Erythroblast (primary cell): ENCODE measurements around the gene GRB7.
"Not testable (repeated sequence)": the region's sequence is repeated elsewhere in the genome, so short reads cannot be mapped to it uniquely, and the experiment has no call there.

Experiments
- DNase-seq, 2 experiments: peaks; one replicate each; lab custom pipeline; 2025; lab: John Stamatoyannopoulos, UW
- GATA1 ChIP-seq: IDR thresholded peaks from 2 replicates; pipeline ENCODE4 v1.6.1; 2011; ENCODE audit warnings: low read depth, mild to moderate bottlenecking, control low read depth, low read length, moderate library complexity
- POLR2A ChIP-seq: IDR thresholded peaks from 2 replicates; pipeline ENCODE4 v1.6.1; 2011; ENCODE audit warnings: mild to moderate bottlenecking, low read length

GRB7 gene

DNA sequence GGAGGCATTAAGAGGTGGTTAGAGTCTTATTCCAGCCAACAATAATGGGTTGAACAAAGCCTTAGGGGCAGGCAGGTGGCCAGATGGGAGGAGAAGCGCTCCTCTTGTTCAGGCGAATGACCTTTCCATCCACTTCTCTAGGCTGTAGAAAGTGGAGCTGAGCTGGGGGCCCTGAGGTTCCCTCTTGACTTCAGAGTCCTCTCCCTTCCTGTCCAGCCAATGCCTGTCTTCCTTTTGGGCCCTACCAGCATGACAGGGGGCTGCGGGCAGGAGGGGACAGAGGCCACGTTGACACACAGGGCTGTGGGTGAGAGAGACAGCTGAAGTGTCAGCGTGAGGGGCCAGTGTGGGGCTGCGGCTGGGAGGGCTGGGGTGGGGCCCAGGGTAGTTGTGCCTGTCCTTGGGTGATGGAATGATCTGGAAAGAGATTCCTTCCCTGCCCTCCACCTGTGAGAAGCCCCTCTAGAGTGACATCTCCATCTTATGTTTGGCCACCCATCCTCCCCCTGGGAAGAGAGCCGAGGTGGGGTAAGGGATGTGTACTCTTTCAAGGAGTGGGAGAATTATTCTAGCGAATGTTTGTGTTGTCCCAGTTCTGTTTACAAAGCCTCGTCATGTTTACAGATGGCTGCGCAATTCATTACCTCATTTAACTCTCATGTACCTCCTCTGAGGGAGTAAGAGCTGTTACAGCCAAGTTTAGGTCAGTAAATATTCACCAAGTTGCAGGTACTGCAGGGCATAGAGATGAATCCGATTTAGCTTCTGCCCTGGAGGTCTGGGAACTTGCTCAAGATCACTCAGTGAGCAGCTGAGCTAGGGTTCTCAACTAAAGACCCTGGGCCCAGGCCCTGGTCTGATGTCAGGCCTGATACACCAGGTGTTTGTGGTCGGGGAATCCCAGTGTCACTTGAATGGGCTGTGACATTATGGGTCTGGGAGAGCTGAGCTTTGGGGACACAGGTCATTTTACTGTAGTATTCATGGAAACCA lies 34.5 kb upstream of the GRB7 start:
- TF ChIP-seq POLR2A (no peak), GATA1 (no peak)
- DNase-seq, result no peak

DNA sequence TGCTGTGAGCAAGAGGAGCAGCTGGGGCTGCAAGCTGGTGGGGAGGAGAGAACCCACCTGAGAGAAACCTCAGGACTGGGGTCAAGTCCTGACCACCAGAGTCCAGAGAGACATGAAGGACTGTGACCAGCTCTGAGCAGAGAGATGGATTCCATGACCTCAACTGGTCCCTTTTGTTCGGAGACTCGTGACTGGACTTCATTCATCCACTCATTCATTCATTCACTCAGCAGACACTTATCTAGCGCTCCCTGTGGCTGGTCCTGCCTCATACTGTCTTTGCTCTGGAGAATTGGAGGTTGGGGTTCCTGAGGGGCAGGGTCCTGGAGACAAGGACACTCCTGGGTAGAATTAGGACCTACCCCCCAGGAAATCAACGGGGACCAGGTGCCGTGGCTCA lies 33.8 kb upstream of the GRB7 start:
- no peak for DNase-seq
- TF ChIP-seq GATA1 (no peak), POLR2A (no peak)

DNA sequence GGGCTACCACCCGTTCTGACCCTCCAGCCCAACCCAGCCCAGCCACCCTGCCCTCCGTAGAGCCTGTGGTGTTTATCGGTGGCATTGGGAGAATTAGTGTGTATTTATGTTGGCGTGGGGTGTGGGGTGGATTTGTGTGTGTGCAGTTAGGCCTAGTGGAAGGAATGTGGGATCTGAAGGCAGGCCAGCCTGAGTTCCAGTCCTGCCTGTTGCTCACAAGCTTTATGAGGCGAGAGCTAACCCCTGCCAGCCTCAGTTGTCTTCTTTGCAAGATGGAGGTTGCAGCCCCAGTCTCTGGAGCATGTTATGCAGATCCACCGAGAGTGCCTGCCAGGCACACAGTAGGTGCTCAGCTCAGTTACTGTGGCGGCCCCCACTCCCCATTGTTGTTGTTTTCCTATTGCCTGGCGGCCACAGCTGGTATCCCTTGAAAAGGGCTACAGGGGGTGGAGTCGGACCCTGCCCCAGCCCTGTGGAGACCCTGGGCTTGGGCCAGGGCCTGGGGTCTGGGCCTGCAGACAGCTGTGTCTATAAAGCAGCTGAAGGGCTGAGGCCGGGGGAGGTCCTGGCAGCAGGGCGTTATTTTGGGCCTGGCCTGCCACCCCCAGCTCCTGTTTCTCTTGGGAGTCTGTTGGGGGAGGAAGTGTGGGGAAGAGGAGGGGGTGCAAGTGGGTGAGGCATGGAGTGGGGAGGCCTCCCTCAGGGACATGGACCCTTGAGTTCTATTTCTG lies 32.8 kb upstream of the GRB7 start:
- no peak for DNase-seq
- no peak for TF ChIP-seq POLR2A
- no peak for TF ChIP-seq GATA1

DNA sequence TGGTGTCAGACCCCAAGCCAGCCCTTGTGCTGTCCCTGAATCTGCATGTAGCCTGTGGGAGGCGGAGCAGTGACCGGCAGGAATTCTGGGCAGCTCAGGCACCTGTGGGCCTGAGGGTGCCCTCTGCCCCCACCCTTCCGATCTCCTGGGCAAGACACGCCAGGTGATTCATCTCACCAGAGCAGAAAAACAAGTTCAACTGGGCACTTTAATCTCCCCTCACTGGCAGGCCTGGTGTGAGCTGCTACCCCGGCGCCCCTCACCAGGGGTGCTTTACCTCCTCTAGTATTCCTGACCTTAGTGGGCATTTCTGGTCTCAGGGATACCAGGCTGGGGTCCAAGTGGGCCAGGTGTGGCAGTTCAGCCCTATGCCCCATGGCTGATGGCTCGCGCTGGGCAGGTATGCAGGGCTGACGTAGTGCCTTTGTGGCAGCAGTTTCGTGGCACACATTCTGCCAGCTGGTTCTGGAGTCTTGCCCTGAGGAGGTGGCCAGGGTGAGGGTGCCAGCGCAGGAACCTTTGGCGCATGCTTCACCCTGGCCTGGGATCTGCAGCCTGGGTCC lies 31.9 kb upstream of the GRB7 start:
- TF ChIP-seq GATA1 (no peak), POLR2A (no peak)
- DNase-seq, result no peak

DNA sequence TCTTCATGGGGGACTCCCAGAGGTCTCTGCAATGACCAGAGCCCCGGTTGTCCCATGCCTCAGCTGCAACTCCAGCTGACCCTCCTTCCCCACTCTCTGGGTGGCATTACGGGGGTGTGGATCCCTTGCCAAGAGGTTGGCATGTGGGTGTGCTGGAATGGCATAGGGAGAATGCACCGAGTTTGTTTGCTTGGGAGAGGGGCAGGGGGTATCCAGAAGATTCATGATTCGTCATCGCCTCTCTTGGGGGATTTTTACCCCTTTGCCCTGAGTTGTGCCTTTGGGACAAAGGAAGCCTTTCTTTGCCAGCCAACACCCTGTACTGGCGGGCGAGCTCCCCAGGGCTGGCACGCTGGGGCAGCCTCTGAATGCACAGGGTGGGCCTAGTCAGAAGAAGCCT lies 31.4 kb upstream of the GRB7 start:
- TF ChIP-seq GATA1 (no peak), POLR2A (no peak)
- DNase-seq, result no peak

DNA sequence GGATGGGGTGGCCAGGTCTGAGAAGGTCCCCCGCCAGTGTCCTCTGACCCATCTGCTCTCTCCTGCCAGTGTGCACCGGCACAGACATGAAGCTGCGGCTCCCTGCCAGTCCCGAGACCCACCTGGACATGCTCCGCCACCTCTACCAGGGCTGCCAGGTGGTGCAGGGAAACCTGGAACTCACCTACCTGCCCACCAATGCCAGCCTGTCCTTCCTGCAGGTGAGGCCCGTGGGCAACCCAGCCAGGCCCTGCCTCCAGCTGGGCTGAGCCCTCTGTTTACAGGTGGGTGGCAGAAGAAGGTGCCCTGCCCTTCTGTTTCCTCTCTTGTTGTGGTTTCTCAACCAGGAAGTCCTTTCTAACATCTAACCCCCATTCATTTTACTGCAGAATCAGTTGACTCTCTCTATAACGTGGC lies 30.8 kb upstream of the GRB7 start:
- no peak for TF ChIP-seq GATA1
- TF ChIP-seq POLR2A, result no peak
- DNase-seq, result no peak

DNA sequence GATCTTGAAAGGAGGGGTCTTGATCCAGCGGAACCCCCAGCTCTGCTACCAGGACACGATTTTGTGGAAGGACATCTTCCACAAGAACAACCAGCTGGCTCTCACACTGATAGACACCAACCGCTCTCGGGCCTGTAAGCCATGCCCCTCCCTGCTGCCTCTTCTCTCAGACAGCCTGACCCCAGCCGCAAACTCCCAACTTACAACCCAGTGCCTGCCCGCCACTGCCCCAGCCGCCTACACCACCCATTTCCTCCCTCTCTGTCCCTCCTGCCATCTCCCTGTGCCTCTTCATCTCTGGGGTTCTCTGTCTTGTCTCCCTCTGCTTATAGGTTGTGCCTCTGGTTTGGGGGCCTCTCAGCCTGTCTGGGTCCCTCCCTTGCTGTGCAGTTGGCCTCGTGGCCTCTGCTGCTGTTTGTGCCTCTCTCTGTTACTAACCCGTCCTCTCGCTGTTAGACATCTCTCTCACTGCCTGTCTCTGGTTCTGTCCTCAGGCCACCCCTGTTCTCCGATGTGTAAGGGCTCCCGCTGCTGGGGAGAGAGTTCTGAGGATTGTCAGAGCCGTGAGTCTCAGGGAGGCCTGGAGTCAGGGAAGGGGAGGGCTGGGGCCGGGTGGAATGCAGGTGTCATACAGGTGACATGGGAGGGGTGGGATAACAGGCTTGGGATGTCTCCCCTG lies 28.3 kb upstream of the GRB7 start:
- DNase-seq, result no peak
- TF ChIP-seq GATA1 (no peak), POLR2A (no peak)

DNA sequence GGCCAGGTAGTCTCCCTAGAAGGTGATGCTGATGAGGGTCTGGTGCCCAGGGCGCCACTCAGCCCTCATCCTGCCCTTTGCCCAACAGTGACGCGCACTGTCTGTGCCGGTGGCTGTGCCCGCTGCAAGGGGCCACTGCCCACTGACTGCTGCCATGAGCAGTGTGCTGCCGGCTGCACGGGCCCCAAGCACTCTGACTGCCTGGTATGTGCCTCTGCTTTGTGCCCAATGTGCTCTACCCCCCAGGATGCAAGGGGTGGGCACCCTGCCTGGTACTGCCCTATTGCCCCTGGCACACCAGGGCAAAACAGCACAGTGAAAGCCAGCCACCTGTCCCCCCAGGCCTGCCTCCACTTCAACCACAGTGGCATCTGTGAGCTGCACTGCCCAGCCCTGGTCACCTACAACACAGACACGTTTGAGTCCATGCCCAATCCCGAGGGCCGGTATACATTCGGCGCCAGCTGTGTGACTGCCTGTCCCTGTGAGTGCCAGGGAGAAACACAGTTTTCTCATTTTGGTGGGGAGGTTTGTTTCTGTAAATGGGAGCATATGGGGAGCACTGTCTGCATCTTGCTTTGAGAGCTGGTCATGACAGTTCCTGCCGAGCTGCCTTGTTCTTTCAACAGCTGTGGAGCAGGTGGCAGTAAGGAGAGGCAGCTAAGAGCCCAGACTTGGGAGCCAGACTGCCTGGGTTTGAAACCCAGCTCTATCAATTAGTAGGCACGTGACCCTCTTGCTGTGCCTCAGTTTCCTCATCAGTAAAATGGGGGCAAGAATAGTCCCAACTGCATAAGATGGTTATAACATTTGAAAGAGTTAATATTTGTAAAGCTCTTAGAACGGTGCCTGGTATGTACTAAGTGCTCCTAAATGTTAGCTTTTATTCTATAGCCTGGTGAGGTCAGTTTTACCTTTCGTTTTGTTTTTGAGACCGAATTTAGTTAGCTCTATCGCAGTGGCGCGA lies 27.5 kb upstream of the GRB7 start:
- DNase-seq, result no peak
- TF ChIP-seq GATA1 (no peak), POLR2A (no peak)

DNA sequence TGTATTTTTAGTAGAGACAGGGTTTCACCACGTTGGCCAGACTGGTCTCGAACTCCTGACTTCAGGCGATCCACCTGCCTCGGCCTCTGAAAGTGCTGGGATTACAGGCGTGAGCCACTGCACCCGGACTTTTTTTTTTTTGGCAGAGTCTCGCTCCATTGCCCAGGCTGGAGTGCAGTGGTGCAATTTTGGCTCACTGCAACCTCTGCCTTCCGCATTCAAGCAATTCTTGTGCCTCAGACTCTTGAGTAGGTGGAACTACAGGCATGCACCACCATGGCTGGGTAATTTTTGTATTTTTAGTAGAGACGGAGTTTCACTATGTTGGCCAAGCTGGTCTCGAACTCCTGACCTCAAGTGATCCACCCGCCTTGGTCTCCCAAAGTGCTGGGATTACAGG lies 26.7 kb upstream of the GRB7 start:
- not testable (repeated sequence) for DNase-seq

DNA sequence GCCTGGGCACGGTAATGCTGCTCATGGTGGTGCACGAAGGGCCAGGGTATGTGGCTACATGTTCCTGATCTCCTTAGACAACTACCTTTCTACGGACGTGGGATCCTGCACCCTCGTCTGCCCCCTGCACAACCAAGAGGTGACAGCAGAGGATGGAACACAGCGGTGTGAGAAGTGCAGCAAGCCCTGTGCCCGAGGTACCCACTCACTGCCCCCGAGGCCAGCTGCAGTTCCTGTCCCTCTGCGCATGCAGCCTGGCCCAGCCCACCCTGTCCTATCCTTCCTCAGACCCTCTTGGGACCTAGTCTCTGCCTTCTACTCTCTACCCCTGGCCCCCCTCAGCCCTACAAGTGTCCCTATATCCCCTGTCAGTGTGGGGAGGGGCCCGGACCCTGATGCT lies 25.9 kb upstream of the GRB7 start:
- DNase-seq, result no peak
- TF ChIP-seq POLR2A (no peak), GATA1 (no peak)

DNA sequence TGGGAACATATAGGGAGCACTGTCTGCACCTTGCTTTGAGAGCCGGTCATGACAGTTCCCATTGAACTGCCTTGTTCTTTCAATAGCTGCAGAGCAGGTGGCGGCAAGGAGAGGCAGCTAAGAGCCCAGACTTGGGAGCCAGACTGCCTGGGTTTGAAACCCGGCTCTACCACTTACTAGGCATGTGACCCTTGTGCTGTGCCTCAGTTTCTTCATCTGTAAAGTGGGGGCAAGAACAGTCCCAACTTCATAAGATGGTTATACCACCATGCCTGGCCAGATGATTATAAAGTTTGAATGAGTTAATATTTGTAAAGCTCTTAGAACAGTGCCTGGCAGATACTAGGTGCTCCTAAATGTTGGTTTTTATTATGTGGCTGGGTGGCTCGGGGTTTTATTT lies 23.5 kb upstream of the GRB7 start:
- TF ChIP-seq GATA1, result no peak
- no peak for TF ChIP-seq POLR2A
- no peak for DNase-seq

DNA sequence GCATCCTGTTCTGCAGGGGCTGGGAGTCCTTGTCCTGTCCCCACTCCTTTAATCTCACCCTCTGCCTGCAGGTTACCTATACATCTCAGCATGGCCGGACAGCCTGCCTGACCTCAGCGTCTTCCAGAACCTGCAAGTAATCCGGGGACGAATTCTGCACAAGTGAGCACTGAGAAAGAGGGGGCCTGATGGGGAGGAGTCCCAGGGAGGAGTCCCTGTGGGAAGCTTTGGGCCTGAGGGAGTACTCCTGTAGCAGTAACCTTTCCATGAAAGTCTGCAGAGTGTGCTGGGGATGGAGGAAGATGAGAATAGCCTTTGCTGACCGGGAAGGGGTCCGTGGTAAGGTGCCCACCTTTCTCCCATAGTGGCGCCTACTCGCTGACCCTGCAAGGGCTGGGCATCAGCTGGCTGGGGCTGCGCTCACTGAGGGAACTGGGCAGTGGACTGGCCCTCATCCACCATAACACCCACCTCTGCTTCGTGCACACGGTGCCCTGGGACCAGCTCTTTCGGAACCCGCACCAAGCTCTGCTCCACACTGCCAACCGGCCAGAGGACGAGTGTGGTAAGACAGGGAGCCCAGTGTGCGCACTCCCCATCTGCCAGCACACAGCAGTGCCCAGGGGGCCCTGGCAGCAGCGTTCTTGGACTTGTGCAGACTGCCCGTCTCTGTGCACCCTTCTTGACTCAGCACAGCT lies 22.2 kb upstream of the GRB7 start:
- TF ChIP-seq POLR2A (no peak), GATA1 (no peak)
- no peak for DNase-seq
